Heart left ventricle (tissue), 16 donors: ENCODE measurements around the gene ANAPC5. TPM values are rescaled to one million over a fixed set of nuclear protein-coding genes. Genes with fewer than 3 reads are reported as not detected.

Source experiments
- ATAC-seq, 4 donors: fragments of 200-7000 bp; cut with Tn5 transposase; one replicate each; pipeline ENCODE4 v1.9.1; 2020 to 2022; ENCODE audit warnings: moderate library complexity in 4 of 4, mild to moderate bottlenecking in 3 of 4, moderate number of reproducible peaks in 1 of 4
- DNase-seq, 5 donors: peaks; one replicate each; pipeline ENCODE4 v3.0.0-alpha.2; 2020
- H3K27ac ChIP-seq, 12 donors: fragments of 200-600 bp; sonication (generic) in 4 of 12; one replicate each; pipeline versions ENCODE4 v1.5.0 to v1.8.0; 2016 to 2022; ENCODE audit warnings: mild to moderate bottlenecking in 2 of 12
- H3K27me3 ChIP-seq, 9 donors: fragments of 200-600 bp; sonication (generic) in 2 of 9; one replicate each; pipeline versions ENCODE4 v1.5.1 to v1.8.0; 2016 to 2022; ENCODE audit warnings: mild to moderate bottlenecking in 3 of 9
- H3K36me3 ChIP-seq, 9 donors: fragments of 200-600 bp; sonication (generic) in 2 of 9; one replicate each; pipeline versions ENCODE4 v1.5.0 to v1.8.0; 2018 to 2022; ENCODE audit warnings: mild to moderate bottlenecking in 2 of 9
- H3K4me1 ChIP-seq, 12 donors: fragments of 200-600 bp; sonication (generic) in 4 of 12; one replicate each; pipeline versions ENCODE4 v1.5.0 to v1.8.0; 2016 to 2022; ENCODE audit warnings: mild to moderate bottlenecking in 3 of 12
- H3K4me3 ChIP-seq, 12 donors: fragments of 200-600 bp; sonication (generic) in 4 of 12; one replicate each; pipeline versions ENCODE4 v1.5.0 to v1.8.0; 2017 to 2022; ENCODE audit warnings: mild to moderate bottlenecking in 9 of 12, moderate library complexity in 4 of 12
- H3K9me3 ChIP-seq, 12 donors: fragments of 200-600 bp; sonication (generic) in 4 of 12; one replicate each; pipeline versions ENCODE4 v1.5.0 to v1.8.0; 2016 to 2022; ENCODE audit warnings: mild to moderate bottlenecking in 1 of 12
- POLR2A ChIP-seq, 2 donors: fragments of 450-650 bp; IDR thresholded peaks; one replicate each; pipeline ENCODE4 v1.6.1; 2017; ENCODE audit warnings: antibody characterized with exemption in 2 of 2, mild to moderate bottlenecking in 2 of 2, moderate library complexity in 2 of 2
- WGBS, 4 donors: extraction: QIAGEN DNeasy Blood & Tissue Kit in 2 of 4; methylation state at CpG; one replicate each; pipeline versions ENCODE4 v1.1.5 to v1.1.7; 2013 to 2018; 5-methylcytosine and 5-hydroxymethylcytosine counted together
- intact Hi-C, 10 donors: fragments of 100-400 bp; cut with DNase I; formaldehyde crosslinking; loops; one replicate each; pipeline versions ENCODE4 v1.11.1 to v1.14.2; 2022
- polyA plus RNA-seq, 2 donors: library from polyadenylated mRNA; stranded (reverse); fragments of 200-250 nt; gene quantifications; one replicate each; pipeline ENCODE4 v1.2.3, GENCODE V29; 2013
- total RNA-seq, 9 donors: library from RNA; depleted of rRNA in 2 of 9; stranded (reverse); fragments of >200 nt in 2 of 9; fragmentation: NEBNext Ultra II Directional in 3 of 9; extraction: Animal tissue kit (Norgen Biotek cat#: 25700) in 3 of 9; gene quantifications; one replicate each; pipeline versions ENCODE4 v1.1.0 to v1.2.4, GENCODE V29; 2016 to 2023
- TF ChIP-seq, protein P1 (sequence below), 12 donors: fragments of 200-600 bp; sonication (generic) in 4 of 12; IDR thresholded peaks; one replicate each; pipeline versions ENCODE4 v1.5.0 to v1.8.0; 2018 to 2022; ENCODE audit warnings: antibody characterized with exemption in 12 of 12, mild to moderate bottlenecking in 5 of 12
- donor health status: ischemic (EF 13 %, LVEDD 7.1; RV severe dilation, severe dysfunction).
- donor health status: healthy with polysubstance abuse.
- donor health status: DM: no; HTN: yes; CAD: no.
- donor health status: DM: no; HTN: no; CAD: no.
- donor health status: ischemic (EF 25% LVEDD 6.9; RV normal size, moderate dysfunction).
- donor health status: ischemic (EF 25% LVEDD 5.7; RV mildly dilated, moderate dysfunction).
- donor health status: healthy.
- donor health status: DM: yes; HTN: yes; CAD: no.
- donor health status: ischemic (EF 35%, LVEDD 5.7; RV mildly dilated, moderate dysfunction).
- donor health status: nonischemic (EF 11% LVEDD 7.7; RV severe dilation, severe dysfunction).
- donor health status: DM: yes; HTN: yes; CAD: no.
- donor health status: PGD.
- donor health status: ischemic (EF 29% LVEDD 5.4; RV normal size, mild dysfunction).
- donor health status: nonischemic (EF 23%, LVEDD 6.1; RV moderate dilation, normal function).

Gene ANAPC5
- total and polyA plus RNA-seq, 11 donors, result 55.0 to 81.7 (median 59.1) TPM

DNA sequence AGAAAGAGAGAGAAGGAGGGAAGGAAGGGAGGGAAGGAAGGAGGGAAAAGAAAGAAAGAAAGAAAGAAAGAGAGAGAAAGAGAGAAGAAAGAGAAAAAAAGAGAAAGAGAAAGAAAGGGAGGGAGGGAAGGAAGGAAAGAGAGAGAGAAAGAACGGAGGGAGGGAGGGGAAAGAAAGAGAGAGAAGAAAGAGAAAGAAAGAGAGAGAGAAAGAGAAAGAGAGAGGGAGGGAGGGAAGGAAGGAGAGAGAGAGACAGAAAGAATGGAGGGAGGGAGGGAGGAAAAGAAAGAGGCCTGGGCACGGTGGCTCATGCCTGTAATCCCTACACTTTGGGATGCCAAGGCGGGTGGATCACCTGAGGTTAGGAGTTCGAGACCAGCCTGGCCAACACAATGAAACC is 5.1 kb upstream of the ANAPC5 start:
- Histone ChIP-seq H3K36me3 (no peaks in the 10 kb centered on the region), H3K4me1 (peaks cover 0 to 6% (median 3%) of the 10 kb centered on the region in 12 donors), H3K27ac (no peak overlapping the region), H3K4me3 (no peak overlapping the region), H3K9me3 (no peaks in the 10 kb centered on the region), H3K27me3 (no peaks in the 10 kb centered on the region)
- no peak for DNase-seq
- WGBS, 4 donors, result 71 to 80% (median 77%) methylated on average over 4 of the region's 4 CpGs
- no peak for ATAC-seq
- intact Hi-C loops, result no loop called here
- TF ChIP-seq POLR2A (IDR thresholded peaks at IDR 0.05), result no peak
- TF ChIP-seq, protein P1, sequence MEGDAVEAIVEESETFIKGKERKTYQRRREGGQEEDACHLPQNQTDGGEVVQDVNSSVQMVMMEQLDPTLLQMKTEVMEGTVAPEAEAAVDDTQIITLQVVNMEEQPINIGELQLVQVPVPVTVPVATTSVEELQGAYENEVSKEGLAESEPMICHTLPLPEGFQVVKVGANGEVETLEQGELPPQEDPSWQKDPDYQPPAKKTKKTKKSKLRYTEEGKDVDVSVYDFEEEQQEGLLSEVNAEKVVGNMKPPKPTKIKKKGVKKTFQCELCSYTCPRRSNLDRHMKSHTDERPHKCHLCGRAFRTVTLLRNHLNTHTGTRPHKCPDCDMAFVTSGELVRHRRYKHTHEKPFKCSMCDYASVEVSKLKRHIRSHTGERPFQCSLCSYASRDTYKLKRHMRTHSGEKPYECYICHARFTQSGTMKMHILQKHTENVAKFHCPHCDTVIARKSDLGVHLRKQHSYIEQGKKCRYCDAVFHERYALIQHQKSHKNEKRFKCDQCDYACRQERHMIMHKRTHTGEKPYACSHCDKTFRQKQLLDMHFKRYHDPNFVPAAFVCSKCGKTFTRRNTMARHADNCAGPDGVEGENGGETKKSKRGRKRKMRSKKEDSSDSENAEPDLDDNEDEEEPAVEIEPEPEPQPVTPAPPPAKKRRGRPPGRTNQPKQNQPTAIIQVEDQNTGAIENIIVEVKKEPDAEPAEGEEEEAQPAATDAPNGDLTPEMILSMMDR (IDR thresholded peaks at IDR 0.05), result no peak

GRCh38 chr12:121356657-121357056 is 4.4 kb upstream of the ANAPC5 start:
- DNase-seq (no peak), ATAC-seq (no peak)
- 78 to 83% (median 81%) methylated on average over 3 of the region's 3 CpGs for WGBS, 4 donors
- Histone ChIP-seq H3K27ac (no peak overlapping the region), H3K4me1 (peaks cover 0 to 7% (median 4%) of the 10 kb centered on the region in 12 donors), H3K27me3 (no peaks in the 10 kb centered on the region), H3K9me3 (no peaks in the 10 kb centered on the region), H3K36me3 (no peaks in the 10 kb centered on the region), H3K4me3 (no peak overlapping the region)
- intact Hi-C loops, result no loop called here
- TF ChIP-seq, protein P1 (IDR thresholded peaks at IDR 0.05), result no peak
- TF ChIP-seq POLR2A (IDR thresholded peaks at IDR 0.05), result no peak

DNA sequence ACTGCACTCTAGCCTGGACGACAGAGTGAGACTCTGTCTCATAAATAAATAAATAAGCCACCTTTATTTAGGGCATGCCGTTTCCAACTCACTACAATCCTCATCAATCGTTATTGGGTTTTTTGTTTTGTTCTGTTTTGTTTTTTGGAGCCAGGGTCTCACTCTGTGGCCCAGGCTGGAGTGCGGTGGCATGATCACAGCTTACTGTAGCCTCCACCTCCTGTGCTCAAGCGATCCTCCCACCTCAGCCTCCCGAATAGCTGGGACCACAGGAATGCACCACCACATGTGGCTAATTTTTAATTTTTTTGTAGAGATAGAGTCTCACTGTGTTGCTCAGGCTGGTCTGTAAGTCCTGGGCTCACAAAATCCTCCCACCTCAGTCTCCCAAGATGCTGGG is 3.6 kb upstream of the ANAPC5 start:
- ATAC-seq (no peak), DNase-seq (no peak)
- peaks cover 0 to 16% (median 11%) of the 10 kb centered on the region in 12 donors for H3K4me1 ChIP-seq
- intact Hi-C loops, result no loop called here
- no peaks in the 10 kb centered on the region for H3K9me3 ChIP-seq
- no peaks in the 10 kb centered on the region for H3K36me3 ChIP-seq
- WGBS, 4 donors, result 88 to 91% (median 90%) methylated on average over 6 of the region's 6 CpGs
- no peak overlapping the region for H3K27ac ChIP-seq
- H3K4me3 ChIP-seq, result no peak overlapping the region
- TF ChIP-seq, protein P1 (IDR thresholded peaks at IDR 0.05), result no peak
- TF ChIP-seq POLR2A (IDR thresholded peaks at IDR 0.05), result no peak
- no peaks in the 10 kb centered on the region for H3K27me3 ChIP-seq

DNA sequence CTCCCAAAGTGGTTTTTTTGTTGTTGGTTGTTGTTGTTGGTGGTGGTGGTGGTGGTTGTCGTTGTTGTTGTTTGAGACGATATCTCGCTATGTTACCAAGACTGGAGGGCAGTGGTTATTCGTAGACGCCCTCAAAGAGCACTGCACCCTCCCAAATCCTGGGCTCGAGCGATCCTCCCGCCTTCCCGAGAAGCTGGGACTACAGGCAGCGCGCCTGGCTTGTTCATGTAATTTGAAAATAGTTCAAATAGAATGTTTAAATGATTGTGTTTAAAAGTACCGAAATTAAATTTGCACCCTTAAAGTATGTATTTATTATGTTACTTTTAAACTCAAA is 439 bp upstream of the ANAPC5 start:
- DNase-seq (no peak), ATAC-seq (peak; percentile 47 to 78 (median 62))
- Histone ChIP-seq H3K27ac (peak overlapping the region in 11 of 12 donors; percentile 36 to 88 (median 82)), H3K36me3 (peaks cover 0 to 6% (median 1%) of the 10 kb centered on the region in 9 donors), H3K4me1 (peaks cover 0 to 28% (median 16%) of the 10 kb centered on the region in 12 donors), H3K27me3 (no peaks in the 10 kb centered on the region), H3K9me3 (no peaks in the 10 kb centered on the region), H3K4me3 (peak overlapping the region; percentile 4 to 100 (median 92))
- intact Hi-C loops, result loop anchor here in 7 of 10 donors (1.0 to 5.0 kb wide), 6 partner anchors 45 to 91 kb away; partner anchors contain the start of gene RNF34 (in 4 of the 7)
- WGBS, 4 donors, result 0 to 2% (median 1%) methylated on average over 11 to 12 of the region's 12 CpGs
- TF ChIP-seq, protein P1 (IDR thresholded peaks at IDR 0.05), result no peak
- TF ChIP-seq POLR2A (IDR thresholded peaks at IDR 0.05), result no peak
